Midbrain (tissue), 1 donor: ENCODE results near the gene MRM2.

ENCODE experiments used
- DNase-seq: peaks from one replicate; lab custom pipeline; 2025; lab: John Stamatoyannopoulos, UW

The MRM2 gene

DNA sequence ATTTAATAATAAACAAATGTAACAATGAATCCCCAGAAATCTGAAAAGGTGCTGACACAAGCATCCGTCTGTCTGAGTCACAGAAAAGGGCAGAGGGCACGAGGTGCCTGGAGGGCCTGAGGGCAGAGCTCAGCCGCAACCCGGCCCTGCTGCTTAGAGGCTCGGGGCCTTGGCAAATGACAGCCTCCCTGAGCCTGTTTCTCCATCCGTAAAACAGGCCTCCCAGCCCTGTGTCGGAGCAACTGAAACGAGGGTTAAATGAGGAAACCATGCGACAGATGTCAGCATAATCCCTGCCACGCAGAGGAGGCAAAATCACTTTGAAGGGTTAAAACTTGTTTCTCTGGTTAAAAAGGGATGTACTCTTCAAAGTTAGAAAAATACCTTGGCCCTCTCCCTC lies 24.9 kb upstream of the MRM2 start:
- DNase-seq, result no peak

DNA sequence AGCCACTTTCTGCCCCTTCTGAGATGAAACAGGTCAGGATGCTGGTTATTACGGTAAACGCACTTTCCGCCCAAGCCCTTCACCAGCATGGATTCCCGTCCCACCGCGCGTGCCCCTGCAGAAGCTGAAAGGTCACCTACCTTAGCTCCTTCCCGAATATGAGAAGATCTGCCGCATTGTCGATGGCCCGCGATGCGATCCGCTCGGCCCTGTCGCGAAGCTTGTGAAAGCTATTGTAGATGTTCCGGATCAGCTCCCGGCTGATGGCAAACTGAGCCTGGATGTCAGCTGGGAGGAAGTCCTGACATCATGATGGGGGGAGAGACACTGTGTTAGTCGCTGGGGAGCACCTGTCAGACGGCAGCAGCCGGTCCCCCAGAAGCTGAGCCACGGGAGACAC lies 22.2 kb upstream of the MRM2 start:
- no peak for DNase-seq

DNA sequence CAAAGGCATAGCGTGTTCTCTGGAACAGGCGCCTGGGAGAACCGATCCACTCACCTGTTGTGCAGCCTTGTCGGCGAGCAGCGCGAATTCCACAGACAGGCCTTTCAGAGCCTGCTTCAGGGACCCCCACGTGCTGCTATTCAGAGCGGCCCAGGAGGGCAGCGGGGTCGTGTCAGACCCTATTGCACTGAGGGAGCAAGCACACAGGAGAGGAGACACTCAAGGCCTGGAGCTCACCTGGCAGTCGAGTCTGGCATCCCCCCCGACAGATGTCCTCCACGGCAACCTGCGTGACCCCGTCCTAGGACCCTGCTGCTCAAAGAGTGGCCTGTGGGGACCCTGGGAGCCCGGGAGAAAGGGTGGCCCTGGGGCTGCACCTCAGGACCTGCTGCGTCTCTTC lies 21.2 kb upstream of the MRM2 start:
- no peak for DNase-seq

DNA sequence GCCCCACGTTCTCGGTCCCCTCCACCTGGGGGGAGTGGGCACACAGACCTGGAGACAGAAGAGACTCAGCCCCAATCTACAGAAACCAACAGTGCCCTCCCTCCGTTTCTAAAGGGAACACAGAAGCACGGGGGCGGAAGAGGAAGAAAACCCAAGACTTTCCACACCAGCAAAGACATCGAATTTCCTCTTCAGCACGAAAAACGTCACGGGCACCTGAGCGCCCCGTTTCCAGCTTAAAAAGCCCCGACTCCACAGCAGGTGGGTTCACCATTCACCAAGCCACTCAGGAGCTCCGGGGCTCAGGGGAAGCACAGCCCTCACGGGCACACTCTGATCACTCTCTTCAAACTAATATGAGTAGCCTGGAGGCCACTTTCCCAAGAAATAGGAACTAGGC lies 19.6 kb upstream of the MRM2 start:
- peak; percentile 28 for DNase-seq

DNA sequence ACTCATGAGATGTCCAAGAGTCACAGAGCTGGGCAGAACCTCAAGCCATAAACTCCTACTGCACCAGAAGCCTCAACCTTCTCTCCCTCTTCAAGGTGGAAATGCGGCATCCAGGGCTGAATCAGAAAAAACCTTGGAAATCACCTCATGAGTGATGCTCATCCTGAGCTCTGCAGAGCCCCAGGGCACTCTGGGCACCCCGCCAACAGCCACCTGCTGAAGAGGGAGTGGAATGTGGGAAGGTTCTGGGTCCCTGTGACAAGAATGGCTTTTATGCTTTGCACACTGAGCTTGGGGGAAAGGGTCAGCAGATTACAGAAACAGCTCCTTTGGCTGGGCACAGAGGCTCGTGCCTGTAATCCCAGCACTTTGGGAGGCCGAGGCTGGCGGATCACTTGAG lies 18.8 kb upstream of the MRM2 start:
- no peak for DNase-seq

DNA sequence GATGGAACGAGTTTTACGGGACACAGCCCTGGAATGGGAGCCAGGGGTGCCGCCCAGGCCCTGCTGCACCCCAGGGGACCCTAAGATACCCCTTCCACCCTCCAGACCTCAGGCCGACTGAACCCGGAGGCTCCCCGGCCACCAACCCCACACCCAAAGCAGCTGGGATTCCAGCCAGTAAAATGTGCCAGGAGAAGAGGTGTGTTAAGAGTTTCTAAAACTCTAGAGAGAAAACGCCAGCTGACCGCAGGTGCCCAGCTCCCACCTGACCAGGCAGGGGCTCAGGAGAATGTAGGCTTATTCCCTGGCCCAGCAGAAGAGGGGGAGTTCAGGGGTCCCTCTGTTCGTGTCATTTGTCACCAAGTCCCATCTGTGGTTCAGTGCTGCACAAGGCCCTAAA lies 17.5 kb upstream of the MRM2 start:
- no peak for DNase-seq

DNA sequence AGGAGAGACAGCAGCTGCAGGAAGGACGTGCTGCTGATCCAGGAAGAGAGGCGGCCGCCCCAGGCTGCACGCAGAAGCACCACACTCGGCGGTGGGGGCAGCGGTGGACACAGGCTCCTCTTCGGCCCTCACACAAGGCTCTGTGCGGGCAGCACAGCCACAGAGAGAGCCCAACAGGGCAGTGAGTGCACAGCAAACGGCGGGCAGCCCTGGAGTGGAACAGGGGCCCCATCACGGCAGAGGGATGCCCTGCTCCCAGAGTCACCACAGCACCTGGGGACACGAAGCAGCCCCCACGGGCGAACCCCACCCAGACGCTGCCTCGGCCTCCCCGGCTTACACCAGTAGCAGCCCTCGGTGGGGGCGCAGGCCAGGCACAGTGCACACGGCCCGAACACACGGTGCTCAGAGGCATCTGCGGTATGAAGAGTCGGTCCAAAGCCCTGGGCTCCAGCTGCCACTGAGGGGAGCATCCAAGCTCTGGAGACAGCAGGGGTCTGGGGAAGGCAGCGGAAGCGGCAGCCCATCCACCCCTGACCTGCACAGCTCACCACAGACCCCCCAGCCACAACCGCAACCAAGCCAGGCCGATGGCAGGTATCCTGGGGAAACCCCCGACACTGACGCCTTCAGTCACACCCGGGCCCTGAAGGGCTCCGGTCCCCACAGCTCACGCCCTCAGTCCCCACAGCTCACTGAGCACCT lies 16.8 kb upstream of the MRM2 start:
- DNase-seq, result no peak

DNA sequence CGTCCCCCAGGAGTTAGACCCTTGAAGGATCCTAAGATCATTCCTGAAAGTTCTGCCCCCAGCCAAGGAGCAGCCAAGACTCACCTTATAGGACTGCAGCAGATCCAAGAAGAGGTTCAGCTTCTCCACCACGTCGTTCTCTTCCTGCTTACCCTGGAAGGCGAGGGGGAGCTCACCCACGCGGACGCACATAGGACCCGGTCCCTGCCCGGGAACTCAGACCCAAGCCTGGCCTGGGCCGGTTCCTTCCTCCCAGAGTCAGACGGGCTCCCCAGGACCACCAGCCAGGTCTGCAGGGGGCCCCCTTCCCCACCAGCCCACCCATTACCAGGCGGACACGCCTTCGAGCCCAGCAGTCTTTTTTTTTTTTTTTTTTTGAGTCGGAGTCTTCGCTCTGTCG lies 15.6 kb upstream of the MRM2 start:
- no peak for DNase-seq

DNA sequence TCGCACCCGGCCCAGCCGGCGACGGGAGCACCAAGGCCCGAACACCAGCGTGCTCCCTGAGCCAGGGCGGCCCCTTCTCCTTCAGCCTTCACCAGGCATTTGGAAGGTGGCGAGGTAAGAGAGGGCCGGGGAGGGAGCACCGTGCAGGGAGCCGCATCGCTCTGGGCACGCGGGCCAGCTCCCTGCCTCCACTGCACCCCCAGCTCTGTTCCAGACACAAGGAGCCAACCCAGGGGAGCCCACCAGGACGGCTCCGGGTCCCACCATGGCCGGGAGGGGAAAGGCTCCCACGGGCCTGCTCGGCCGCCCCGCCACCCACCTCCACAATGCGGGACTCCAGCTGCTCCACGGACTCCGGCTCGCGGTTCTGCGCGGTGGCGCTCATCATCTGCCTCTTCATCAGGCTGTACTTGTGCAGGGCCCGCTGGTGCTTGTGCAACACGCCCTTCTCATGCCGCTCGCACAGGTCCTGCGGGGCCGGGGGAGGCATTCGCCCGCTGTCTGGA lies 15.1 kb upstream of the MRM2 start:
- DNase-seq, result no peak

DNA sequence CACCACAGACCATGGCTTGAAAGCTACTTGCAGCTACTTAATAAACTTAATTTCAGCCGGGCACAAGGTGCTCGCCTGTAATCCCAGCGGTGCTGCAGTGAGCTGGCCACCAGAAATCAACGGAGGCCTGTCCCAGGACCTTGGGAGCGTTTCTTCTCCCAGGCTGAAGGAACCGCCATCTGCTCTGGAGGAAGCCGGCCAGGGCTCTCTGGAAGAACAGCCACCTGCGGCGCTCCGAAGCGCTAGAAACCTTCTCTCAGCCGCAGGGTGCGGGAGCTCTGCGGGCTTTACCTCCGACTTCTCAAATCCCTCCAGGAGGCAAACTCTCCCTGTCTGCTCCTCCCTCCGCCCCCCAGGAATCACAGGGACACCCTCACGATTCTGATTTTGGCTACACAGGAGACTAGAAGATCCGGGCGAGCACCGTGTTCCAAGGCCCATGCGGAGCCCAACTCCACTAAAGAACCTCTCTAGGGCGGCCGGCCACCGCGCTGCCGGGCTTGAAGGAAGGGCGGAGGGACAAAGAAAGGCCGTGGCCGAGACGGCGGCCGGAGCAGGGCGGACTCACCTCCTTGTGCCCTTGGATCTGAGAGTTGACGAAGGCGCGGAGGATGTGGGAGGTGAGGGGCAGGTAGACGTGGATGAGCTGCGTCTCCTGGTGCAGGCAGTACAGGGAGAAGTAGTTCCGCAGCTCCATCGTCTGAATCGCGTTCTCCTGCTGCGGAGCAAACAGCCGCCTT lies 14.5 kb upstream of the MRM2 start:
- no peak for DNase-seq

DNA sequence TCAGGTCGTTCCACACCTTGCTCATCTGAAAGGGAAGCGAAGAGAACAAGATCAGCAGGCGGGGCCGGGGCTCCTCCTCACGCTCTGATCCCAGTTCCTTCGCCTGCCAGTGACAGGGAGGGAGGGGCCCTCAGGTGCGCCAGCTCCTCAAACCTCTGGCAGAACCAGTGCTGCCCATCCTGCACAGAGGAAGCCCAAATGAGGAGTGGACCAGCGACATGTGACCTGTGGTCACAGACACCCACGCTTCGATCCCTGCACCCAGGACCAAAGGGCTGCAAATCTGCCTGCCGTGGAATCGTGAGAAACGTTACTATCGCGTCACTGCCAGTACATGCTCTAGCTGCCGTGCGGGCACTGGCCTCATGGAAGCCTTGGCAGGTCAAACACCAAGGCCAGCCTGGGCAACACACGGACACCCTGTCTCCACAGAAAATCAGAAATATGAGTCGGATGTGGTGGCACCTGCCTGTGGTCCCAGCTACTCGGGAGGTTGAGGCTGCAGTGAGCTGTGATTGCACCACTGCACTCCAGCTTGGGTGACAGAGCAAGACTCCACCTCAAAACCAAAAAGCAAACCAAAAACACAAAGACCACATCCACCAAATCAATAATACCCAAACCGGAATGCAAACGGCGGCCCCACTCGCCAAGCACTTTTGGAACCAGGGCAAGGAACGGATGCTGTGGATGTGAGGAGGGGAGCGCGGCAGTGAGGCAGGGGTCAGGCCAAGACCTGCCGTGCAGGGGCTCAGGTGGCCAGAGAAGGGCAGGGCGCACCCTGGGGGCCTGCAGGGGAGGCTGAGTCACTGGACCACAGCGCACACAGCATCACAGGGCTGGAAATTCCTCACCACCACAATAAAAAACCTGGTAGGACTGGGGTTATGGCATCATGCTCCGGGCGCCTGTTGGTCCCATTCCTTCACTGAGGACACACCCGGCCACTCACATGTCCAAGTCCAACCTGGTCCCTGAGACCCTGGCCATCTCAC lies 13.4 kb upstream of the MRM2 start:
- no peak for DNase-seq

DNA sequence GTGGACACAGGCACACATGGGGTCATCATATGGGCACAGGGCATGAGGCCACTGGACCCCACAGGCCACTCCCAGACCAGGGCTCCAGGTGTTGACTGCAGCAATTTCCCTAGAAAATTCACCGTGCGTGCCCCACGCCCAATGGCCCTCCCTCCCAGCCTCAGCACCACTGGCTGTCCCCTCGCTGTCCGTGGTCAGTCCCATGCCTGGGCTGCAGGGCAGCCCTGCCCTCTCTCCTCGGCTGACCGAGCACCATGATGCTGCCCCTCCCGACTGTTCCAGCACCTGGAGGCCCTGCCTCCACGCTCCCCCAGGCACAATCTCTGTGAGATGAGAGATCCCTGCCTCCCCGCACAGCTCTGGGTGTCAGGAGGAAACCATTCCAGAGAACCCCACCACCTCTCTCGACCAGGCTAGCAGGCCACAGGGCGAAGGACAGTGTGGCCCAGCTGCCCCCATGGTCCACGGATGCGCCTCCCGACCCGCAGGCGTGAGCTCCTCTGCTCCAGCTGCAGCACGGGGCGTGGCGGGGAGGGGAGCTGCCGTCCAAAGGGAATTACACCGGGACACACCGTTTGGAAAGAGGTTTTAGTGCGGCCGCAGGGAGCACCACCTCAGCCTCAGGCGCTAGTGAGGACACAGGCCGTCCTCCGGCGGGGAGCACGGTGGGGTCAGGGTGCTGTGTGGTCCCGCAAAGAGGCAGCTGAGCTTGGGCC lies 12.6 kb upstream of the MRM2 start:
- no peak for DNase-seq

DNA sequence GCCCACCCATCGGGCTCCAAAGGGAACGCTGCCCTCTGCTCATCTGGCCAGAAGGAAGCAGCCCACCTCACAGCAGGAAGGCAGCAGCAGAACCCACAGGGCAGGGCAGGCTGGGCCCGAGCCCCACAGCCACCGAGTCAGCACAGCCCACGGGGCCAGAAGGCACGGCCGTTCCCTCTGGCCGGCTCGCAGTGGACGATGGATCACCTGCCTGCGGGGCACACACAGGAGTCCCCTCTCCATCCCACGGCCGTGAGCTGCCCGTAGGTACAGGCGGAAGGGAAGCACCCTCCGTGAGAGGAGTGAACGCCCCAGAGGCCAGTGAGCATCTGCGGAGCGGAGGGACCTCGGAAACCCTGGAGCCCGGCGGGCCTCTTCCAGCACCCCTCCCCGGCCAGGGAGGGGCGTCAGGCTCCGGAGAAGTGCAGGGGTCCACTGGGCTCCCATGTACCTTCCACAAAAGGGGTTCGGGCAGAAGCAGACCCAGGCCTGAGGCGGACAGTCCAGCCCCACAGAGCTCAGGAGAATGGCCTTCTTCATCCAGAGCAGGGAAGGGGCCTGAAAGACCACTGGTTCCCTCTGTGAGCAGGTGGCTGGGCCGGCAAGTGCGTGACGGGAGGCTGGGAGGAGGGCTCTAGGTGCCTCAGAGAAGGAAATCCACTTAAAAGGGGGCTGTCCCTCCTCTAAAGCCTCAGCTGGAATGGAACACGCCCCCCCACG lies 11.7 kb upstream of the MRM2 start:
- DNase-seq, result no peak

DNA sequence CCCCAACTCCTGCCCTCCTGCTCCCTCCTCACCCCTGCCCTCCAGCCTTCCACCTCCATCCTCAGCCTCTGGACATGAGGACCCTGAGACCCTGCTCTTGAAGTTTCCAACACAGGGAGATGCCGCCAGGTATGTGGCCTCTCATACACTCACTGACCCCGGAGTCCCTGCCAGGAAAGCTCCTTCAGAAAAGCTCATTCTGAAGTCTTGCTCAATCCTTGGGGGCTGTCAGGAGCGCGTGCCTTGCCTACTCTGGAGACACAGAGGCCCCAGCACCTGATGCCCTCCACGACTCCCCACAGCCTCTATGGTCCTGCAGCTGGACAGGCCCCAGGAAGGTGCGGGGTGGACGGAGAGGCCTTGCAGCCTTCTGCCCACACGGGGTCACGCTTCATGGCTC lies 11.0 kb upstream of the MRM2 start:
- no peak for DNase-seq

DNA sequence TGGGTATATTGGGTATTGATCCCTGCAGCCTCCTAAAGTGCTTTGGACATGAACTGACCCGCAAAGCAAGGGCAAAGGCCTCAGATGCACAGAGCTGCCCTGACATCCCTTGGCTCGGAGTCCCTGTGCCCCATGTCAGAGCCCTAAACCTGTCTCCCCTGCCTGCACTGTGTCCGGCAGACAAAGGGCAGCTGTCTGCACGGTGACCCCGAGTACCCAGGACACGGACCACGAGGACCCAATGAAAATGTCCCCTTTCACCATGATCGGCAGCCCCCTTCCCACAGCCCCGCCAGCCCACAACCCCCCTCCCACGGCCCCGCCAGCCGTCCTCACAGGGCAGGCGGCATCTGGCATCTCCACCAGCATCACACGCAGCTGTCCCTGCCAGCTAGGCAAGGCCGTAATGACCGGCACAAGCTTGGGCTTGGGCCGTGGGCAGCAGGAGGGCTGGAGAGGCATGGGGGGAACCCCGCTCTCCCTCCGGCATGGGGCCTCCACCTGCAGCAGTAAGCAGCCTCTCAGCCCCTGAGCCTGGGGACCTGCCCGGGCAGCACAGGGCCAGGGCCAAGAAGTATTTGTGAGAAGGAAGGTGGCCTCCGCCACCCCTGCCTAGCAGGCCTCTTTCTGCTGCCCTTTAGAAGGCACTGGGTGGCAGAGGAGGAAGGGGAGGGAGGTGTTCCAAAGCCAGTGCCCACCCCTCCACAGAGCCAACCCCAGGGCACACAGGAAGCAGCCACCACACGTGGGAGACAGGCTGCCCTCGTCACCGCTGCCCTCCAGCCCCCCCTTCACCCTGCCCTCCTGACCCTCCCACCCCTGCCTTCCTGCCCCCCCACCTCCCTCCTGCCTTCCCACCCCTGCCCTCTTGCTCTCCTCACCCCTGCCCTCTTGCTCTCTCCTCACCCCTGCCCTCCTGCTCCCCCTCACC lies 10.1 kb upstream of the MRM2 start:
- DNase-seq, result no peak

DNA sequence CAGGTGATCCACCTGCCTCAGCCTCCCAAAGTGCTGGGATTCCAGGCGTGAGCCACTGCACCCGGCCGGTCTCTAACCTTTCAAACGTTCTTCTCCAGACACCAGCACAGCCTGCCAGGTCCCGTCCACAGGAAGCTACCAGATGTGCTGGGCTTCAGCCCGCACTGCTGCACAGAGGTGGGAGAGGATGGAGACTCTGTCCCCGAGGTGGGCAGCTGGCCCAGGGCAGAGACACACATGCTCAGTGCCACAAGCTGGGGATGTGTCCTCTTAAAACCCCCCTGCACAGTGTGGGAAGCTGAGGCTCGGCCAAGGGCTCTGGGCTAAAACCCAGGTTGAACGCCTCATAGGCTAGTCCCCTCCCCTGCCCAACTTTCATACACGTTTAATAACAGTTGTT lies 9.4 kb upstream of the MRM2 start:
- DNase-seq, result no peak

DNA sequence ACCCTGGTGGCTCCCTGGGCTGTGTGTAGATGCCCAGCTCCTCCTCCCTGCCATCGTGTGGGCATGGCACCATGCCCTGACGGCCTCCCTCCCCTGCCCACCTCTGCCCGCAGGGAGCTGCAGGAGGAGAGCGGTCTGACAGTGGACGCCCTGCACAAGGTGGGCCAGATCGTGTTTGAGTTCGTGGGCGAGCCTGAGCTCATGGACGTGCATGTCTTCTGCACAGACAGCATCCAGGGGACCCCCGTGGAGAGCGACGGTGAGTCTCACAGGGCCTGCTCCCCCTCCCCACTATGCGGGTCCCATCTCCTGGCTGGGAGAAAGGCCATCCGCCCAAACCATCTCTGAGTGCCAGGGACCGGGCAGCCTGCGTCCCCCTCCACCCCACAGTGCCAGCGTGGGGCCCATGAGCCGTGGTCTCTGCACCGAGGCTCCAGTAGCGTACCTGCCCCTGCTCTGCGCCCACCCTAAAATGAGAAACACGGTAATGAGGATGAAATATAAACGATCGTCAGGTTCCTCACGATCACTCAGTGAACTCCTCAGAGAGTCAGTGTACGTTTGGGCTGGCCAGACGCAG lies 7.8 kb upstream of the MRM2 start:
- DNase-seq, result no peak

DNA sequence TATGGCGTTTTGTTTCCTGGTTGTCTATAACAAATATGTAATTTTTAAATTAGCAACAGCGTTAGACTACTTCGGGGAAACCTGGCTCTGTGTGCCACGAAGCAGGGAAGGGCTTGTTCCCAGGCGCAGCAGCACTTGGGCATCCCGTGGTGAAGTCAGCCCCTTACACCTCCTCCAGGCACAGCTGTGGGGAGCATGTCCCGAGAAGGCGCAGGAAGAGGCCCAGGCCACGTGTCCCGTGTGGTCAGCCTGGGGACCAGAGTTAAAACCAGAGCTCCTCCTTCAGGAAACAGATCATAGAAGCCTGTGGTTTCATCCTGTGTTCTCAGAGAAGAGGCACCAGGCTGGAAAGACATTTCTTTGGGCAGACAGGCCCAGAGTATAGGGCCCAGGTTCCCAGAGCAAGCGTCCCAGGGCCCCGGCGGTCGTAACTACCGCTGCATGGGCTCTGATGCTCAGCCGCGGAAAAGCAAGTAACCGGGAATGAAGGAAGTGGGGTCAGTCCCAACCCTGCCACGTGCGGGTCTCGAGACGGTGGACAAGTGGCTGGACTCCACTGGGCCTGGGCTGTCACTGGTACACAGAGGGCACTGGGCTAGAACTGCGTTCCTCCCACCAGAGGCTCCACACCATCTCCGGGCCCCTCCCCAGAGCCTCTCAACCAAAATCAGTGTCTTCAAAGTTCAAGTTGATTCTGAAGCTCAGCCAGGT lies 7.1 kb upstream of the MRM2 start:
- peak; percentile 21 for DNase-seq
